Colonic mucosa (tissue), 4 donors: ENCODE measurements around the gene NDST1. TPM values are rescaled to one million over a fixed set of nuclear protein-coding genes. Genes with fewer than 3 reads are reported as not detected.
A peak's percentile ranks its signal among the peaks of the same experiment; 100 is the strongest.

ENCODE experiments used
- DNase-seq: peaks from one replicate; pipeline ENCODE4 v3.0.0-alpha.2; 2020
- H3K27ac ChIP-seq: fragments of 200-600 bp; one replicate; pipeline ENCODE4 v1.8.0; 2021
- H3K27me3 ChIP-seq: fragments of 200-600 bp; one replicate; pipeline ENCODE4 v1.8.0; 2021
- H3K36me3 ChIP-seq: fragments of 200-600 bp; one replicate; pipeline ENCODE4 v1.8.0; 2021
- H3K4me1 ChIP-seq: fragments of 200-600 bp; one replicate; pipeline ENCODE4 v1.8.0; 2021; ENCODE audit warnings: mild to moderate bottlenecking
- H3K4me3 ChIP-seq: fragments of 200-600 bp; one replicate; pipeline ENCODE4 v1.8.0; 2021
- H3K9ac ChIP-seq, 2 donors: one replicate each; pipeline ENCODE4 v1.7.0; 2013; ENCODE audit warnings: control low read depth in 2 of 2, low read depth in 2 of 2, low read length in 2 of 2
- H3K9me3 ChIP-seq: fragments of 200-600 bp; one replicate; pipeline ENCODE4 v1.8.0; 2021
- intact Hi-C: fragments of 100-400 bp; cut with DNase I; formaldehyde crosslinking; loops from one replicate; pipeline ENCODE4 v1.14.1; 2022
- total RNA-seq, 2 donors: library from RNA; stranded (reverse); fragmentation: NEBNext Ultra II Directional in 1 of 2; extraction: Animal tissue kit (Norgen Biotek cat#: 25700) in 1 of 2; gene quantifications; one replicate each; pipeline ENCODE4 v1.2.1, GENCODE V29; 2021
- TF ChIP-seq, protein P1 (sequence below): fragments of 200-600 bp; IDR thresholded peaks from one replicate; pipeline ENCODE4 v1.8.0; 2022; ENCODE audit warnings: antibody characterized with exemption, mild to moderate bottlenecking
- donor health status: healthy.
- donor health status: DM: no; HTN: no; CAD: no.
- donor health status: DM: no; HTN: no; CAD: no.

The NDST1 gene
- total RNA-seq, 2 donors from 2014 or later = 37.4 to 51.3 TPM

DNA sequence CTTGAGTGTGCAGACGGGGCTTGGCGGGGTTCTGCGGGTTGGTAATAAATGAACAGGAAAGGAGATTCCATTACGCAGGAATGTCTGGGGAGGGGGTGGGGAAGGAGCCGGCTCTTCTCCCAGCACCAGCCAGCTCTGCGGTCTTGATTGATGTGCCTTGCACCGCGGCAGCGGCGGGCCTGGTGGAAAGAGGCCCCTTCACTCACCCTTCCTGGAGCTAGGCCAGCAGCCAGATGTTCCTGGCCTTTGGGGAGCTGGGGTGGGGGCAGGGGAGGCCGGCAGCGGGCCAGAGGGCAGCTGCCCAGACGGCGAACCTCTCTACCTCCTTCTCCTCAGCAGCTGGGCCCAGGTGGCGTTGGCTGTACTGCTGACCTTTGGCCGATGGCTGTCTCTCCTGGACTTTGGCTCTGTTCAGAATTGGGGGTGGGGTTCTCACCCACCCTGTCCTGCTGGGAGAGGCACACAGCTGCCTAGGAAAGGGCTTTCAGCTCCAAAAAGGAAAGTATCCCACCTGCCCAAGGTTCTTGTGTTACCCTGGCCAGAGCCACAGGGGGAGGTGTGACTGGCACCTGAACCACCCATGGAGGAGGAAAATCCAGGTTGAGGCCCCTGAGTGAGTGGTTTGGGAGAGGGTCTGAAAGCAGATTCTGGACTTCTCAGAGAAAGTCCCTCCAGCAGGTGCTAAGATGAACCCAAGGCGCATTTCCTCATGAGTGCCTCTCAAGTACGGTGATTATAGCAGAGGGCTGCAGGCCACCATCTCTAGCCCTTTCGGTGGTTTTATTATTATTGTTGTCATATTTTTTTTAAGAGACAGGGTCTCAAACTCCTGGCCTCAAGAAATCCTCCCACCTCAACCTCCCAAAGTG, 74.5 kb downstream of the NDST1 start:
- peak overlapping the region; percentile 14 to 66 for H3K9ac ChIP-seq
- TF ChIP-seq, protein P1, sequence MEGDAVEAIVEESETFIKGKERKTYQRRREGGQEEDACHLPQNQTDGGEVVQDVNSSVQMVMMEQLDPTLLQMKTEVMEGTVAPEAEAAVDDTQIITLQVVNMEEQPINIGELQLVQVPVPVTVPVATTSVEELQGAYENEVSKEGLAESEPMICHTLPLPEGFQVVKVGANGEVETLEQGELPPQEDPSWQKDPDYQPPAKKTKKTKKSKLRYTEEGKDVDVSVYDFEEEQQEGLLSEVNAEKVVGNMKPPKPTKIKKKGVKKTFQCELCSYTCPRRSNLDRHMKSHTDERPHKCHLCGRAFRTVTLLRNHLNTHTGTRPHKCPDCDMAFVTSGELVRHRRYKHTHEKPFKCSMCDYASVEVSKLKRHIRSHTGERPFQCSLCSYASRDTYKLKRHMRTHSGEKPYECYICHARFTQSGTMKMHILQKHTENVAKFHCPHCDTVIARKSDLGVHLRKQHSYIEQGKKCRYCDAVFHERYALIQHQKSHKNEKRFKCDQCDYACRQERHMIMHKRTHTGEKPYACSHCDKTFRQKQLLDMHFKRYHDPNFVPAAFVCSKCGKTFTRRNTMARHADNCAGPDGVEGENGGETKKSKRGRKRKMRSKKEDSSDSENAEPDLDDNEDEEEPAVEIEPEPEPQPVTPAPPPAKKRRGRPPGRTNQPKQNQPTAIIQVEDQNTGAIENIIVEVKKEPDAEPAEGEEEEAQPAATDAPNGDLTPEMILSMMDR = no peak
- peaks cover 18% of the 10 kb centered on the region for H3K4me1 ChIP-seq
- no peak overlapping the region for H3K4me3 ChIP-seq
- intact Hi-C loops = no loop called here
- no peaks in the 10 kb centered on the region for H3K9me3 ChIP-seq
- H3K27ac ChIP-seq = peak overlapping the region; percentile 15
- no peaks in the 10 kb centered on the region for H3K27me3 ChIP-seq
- DNase-seq = peak; percentile 86
- H3K36me3 ChIP-seq = no peaks in the 10 kb centered on the region

DNA sequence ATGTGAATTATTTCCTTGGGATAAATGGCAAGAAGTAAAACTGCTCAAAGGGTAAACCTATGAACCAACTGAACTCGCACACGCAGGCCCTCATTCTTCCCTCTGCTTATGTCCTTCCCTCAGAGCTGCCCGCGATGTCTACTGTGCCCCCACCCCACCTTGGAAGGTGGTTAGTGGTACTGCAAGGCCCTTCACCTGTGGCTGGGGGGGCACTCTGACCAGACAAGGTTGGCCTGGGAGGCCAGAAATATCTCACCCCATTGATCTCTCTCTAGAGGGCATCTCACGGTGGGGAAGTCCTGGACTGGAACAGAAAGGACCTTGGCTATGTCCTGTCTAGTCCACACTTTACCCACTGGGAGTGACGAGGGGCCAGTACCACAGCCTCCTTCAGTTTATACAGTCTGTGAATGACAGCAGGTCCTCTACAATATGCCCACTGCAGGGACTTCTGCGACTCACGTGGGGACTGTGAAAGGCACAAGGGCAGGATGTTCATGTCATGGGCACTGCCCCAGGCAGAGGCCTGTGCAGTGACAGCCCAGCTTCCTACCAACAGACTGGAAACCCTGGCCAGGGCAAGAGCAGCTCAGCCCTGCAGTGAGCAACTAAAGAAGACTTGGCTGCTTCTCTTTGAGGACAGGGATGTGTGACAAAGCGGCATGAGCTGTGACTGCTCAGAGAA, 75.8 kb downstream of the NDST1 start:
- Histone ChIP-seq H3K27me3 (no peaks in the 10 kb centered on the region), H3K4me1 (peaks cover 18% of the 10 kb centered on the region), H3K27ac (no peak overlapping the region), H3K4me3 (no peak overlapping the region), H3K9me3 (no peaks in the 10 kb centered on the region), H3K9ac (peak overlapping the region; percentile 56 to 79), H3K36me3 (no peaks in the 10 kb centered on the region)
- no peak for DNase-seq
- intact Hi-C loops = no loop called here
- TF ChIP-seq, protein P1 = no peak

DNA sequence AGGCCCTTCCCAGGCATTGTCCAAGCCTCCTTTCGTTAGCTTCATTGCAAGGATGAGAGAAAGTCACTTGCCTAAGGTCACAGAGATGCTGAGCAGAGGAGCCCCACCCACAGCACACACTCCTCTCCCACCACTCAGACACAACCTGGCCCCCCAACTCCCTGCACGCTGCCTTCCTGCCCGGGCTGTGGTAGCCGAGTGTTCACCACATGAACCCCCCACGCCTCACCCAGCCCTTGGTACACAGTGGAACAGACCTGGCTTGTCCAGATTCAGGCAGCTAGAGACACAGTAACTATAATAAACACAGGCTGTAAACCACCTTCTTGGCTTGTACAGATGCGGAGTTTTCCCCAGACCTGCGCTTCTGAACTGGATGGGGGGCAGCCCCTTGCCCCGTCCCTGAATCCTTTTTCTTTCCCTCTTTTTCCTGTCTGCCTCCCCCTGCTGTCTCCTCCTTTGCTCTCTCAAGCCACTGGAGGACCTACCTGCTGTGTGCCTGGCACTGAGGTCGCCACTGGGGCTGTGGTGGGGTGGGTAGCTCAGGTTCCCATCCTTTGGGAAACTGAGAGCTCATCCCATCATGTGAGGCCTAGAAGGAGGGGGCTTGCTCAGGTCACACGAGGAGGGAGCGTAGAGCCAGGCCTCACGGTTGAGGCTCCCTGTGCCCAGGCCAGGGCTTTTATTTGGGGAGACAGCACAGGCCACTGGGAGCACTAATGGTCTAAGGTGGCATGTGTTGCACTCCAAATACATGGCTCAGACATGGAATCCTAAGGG, 76.8 kb downstream of the NDST1 start:
- Histone ChIP-seq H3K4me3 (no peak overlapping the region), H3K9ac (peak overlapping the region in 1 of 2 donors; percentile 79), H3K36me3 (no peaks in the 10 kb centered on the region), H3K27me3 (no peaks in the 10 kb centered on the region), H3K27ac (peak overlapping the region; percentile 85), H3K4me1 (peaks cover 18% of the 10 kb centered on the region), H3K9me3 (no peaks in the 10 kb centered on the region)
- DNase-seq = peak; percentile 70
- intact Hi-C loops = no loop called here
- TF ChIP-seq, protein P1 = no peak

DNA sequence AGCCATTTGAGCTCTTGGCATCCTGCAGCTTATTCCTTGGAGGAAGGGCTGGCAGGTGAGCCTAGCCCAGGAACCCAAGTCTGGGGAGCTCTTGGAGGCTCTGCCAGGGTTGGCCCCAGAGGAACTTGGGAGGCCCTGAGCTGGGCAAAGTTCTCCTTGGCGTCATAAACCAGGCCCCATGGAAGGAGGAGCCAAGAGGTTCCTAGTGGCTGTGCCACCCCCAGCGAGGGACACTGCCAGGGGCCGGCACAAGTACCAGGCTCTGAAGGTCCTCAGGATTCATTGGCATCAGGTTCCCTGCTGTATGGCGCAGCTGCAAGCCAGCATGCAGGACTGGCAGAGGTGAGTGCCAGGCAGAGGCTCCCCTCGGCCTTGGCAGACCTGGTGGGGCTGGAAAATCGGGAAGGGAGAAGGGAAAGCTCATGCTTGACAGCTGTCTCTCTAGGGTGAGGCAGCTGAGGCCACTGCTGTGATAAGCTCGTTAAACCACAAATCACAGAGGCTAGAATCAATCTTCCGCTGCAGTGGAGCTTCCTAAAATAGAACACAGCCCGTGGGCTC, 77.9 kb downstream of the NDST1 start:
- Histone ChIP-seq H3K36me3 (no peaks in the 10 kb centered on the region), H3K9me3 (no peaks in the 10 kb centered on the region), H3K9ac (peak overlapping the region; percentile 67 to 79), H3K27ac (peak overlapping the region; percentile 85), H3K4me3 (peak overlapping the region; percentile 41), H3K27me3 (no peaks in the 10 kb centered on the region), H3K4me1 (peaks cover 23% of the 10 kb centered on the region)
- peak; percentile 90 for DNase-seq
- intact Hi-C loops = no loop called here
- TF ChIP-seq, protein P1 = no peak

DNA sequence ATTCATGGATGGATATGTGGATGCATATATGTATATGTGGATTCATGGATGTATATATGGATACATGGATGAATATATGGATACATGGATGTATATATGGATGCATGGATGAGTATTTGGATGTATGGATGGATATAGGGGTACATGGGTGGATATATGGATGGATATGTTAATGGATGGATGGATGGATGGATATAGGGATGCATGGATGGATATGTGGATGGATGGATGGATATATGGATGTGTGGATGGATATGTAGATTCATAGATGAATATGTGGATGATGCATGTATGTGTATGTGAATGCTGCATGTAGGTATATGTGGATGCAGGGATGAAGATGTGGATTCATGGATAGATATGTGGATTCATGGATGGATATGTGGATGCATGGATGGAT, 79.1 kb downstream of the NDST1 start:
- no peak overlapping the region for H3K9ac ChIP-seq
- no peak overlapping the region for H3K27ac ChIP-seq
- TF ChIP-seq, protein P1 = no peak
- H3K36me3 ChIP-seq = no peaks in the 10 kb centered on the region
- no peaks in the 10 kb centered on the region for H3K9me3 ChIP-seq
- H3K4me1 ChIP-seq = peaks cover 23% of the 10 kb centered on the region
- intact Hi-C loops = no loop called here
- peak overlapping the region; percentile 41 for H3K4me3 ChIP-seq
- H3K27me3 ChIP-seq = no peaks in the 10 kb centered on the region
- no peak for DNase-seq
